ENCODE results near the gene FZD4.
A peak's percentile ranks its signal among the peaks of the same experiment; 100 is the strongest.
"Not testable (repeated sequence)": the region's sequence is repeated elsewhere in the genome, so short reads cannot be mapped to it uniquely, and the experiment has no call there.

The FZD4 gene

GRCh38 chr11:86943505-86943904 lies 11.7 kb downstream of the FZD4 start:
- H3K9ac ChIP-seq (ENCODE audit: low read length); H3K27ac ChIP-seq (ENCODE audit: low read depth, low read length); H3K9me3 ChIP-seq (ENCODE audit: low read length); H3K4me3 ChIP-seq (ENCODE audit: low read depth in 1 of 2, low read length in 2 of 2); H3K27me3 ChIP-seq (ENCODE audit: control insufficient read depth in 1 of 2, insufficient read depth in 2 of 2, low read length in 2 of 2): not testable (repeated sequence)
- peaks cover 74% of the 10 kb centered on the region for H3K4me1 ChIP-seq (ENCODE audit: insufficient read depth, low read length)
- H3K36me3 ChIP-seq (ENCODE audit: insufficient read depth, low read length): peaks cover 27% of the 10 kb centered on the region

GRCh38 chr11:86941871-86942599 lies 13.2 kb downstream of the FZD4 start:
- H3K36me3 ChIP-seq (ENCODE audit: insufficient read depth, low read length): peaks cover 17% of the 10 kb centered on the region
- no peak overlapping the region for H3K27ac ChIP-seq (ENCODE audit: low read depth, low read length)
- H3K27me3 ChIP-seq (ENCODE audit: control insufficient read depth in 1 of 2, insufficient read depth in 2 of 2, low read length in 2 of 2): no peaks in the 10 kb centered on the region
- no peak overlapping the region for H3K9ac ChIP-seq (ENCODE audit: low read length)
- peaks cover 73% of the 10 kb centered on the region for H3K4me1 ChIP-seq (ENCODE audit: insufficient read depth, low read length)
- no peaks in the 10 kb centered on the region for H3K9me3 ChIP-seq (ENCODE audit: low read length)
- H3K4me3 ChIP-seq (ENCODE audit: low read depth in 1 of 2, low read length in 2 of 2): no peak overlapping the region

DNA sequence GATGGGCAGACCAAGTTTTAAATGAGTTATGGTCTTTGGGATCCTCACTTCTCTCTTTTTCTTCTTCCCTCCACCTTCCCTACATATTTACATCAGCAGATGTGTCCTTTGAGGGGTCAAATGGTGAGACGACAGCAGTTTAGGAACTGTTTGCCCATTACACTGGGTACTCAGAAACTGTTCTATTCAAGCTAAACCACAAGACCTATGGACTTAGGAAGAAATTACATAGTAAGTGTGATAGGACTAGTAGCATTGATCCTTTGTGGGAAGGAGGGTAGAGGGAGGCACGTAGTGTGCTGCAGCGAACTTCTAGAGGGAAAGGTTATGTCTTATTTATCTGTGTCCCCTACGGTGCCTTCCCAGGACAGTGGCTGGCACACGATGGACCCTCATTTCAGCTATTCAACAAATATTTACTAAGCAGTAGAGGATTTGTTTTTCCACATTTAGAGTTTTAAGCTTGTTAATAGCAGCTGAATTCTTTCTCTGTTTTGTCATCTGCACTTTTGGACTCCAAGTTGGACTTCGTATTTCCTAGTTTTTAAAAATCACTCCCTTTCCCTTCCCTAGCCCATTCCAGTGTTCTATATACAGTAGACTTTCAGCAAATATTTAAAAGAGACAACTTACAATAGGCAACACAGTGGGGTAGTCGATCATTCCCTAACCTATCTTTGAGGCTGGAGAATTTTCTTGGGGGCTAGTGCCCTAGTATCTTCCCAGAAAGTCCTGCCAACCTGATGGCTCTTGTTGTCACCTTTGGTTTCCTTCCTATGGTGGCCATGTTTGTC lies 13.9 kb downstream of the FZD4 start:
- Histone ChIP-seq H3K9ac (ENCODE audit: low read length) (no peak overlapping the region), H3K4me1 (ENCODE audit: insufficient read depth, low read length) (peaks cover 70% of the 10 kb centered on the region), H3K27me3 (ENCODE audit: control insufficient read depth in 1 of 2, insufficient read depth in 2 of 2, low read length in 2 of 2) (no peaks in the 10 kb centered on the region), H3K9me3 (ENCODE audit: low read length) (no peaks in the 10 kb centered on the region), H3K36me3 (ENCODE audit: insufficient read depth, low read length) (peaks cover 9% of the 10 kb centered on the region), H3K4me3 (ENCODE audit: low read depth in 1 of 2, low read length in 2 of 2) (peak overlapping the region in 1 of 2 donors; percentile 1), H3K27ac (ENCODE audit: low read depth, low read length) (peak overlapping the region; percentile 53)

DNA sequence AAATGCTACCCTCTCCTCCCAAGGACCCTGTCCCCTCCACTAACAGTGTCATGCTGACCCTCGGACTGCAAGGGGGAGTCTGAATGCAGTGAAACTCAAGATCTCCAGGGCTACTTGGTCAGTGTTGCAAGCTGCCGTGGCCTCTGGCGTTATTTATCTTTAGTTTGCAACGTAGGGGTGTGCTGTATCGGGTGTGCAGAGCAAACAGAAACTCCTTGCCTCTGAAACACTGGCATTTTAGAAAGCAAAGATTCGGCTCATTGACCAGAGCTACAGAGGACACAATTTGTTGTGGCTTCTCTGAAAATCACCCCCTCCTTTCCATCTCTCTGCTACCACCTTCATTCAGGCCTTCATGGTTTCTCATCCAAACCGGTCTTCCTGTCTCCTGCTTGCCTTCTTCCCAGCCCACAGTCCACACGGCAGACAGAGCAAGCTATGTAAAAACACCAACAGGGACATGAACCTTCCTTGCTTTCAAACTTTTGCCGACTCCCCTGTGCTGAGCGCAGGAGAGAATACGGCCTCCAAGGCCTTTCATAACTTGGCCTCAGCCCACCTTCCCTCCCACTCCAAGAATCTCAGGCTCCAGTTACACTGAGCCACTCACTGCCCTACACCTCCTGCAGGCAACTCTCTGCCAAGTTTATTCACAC lies 14.9 kb downstream of the FZD4 start:
- Histone ChIP-seq H3K9ac (ENCODE audit: low read length) (peak overlapping the region; percentile 45), H3K36me3 (ENCODE audit: insufficient read depth, low read length) (peaks cover 3% of the 10 kb centered on the region), H3K27me3 (ENCODE audit: control insufficient read depth in 1 of 2, insufficient read depth in 2 of 2, low read length in 2 of 2) (no peaks in the 10 kb centered on the region), H3K27ac (ENCODE audit: low read depth, low read length) (peak overlapping the region; percentile 53), H3K4me1 (ENCODE audit: insufficient read depth, low read length) (peaks cover 68% of the 10 kb centered on the region), H3K4me3 (ENCODE audit: low read depth in 1 of 2, low read length in 2 of 2) (peak overlapping the region in 1 of 2 donors; percentile 56), H3K9me3 (ENCODE audit: low read length) (no peaks in the 10 kb centered on the region)

DNA sequence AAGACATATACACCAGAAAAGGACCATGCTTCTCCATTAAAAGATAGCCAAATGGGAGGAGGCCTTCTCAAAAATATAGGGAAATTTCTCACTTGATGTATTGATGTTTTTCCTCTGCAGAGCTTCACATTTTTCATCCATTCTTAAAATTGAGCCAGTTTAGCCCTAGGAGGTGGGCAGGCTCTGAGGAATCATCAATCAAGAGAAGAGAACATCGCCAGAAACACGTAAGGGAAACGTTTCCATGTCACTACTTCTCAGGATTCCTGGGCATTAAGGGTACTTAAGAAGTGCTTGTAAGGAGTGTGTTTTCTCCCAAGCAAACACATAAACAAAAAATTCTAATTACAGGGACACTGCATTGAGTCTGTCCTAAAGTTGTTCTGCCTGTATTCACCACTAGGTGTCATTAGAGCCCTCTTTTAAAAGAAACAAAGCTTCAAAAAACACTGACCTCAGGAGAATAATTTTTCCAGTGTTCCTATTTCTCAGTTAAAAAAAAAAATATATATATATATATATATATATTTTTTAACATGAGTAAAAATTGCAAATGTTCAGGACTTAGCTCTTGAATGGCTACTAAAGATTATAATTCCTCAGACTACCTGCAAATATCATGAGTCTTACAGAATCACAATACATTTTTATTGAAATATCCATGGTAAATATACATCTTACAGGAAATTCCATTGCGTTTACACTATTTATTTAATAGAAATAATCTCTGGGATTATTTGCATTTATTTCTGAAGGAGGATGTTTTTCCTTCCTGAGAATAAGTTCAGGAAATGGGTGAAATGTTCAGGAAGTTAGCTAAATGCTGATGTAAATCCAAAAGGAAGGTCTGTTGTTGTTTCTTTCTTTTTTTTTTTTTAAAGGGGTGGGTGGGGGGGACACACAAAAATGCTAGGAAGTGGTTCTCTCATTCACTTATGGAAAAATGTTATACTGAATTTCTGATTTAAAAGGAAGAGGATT lies 16.0 kb downstream of the FZD4 start:
- H3K4me1 ChIP-seq (ENCODE audit: insufficient read depth, low read length): peaks cover 73% of the 10 kb centered on the region
- H3K9ac ChIP-seq (ENCODE audit: low read length): no peak overlapping the region
- H3K27ac ChIP-seq (ENCODE audit: low read depth, low read length): peak overlapping the region; percentile 53
- no peaks in the 10 kb centered on the region for H3K9me3 ChIP-seq (ENCODE audit: low read length)
- no peaks in the 10 kb centered on the region for H3K27me3 ChIP-seq (ENCODE audit: control insufficient read depth in 1 of 2, insufficient read depth in 2 of 2, low read length in 2 of 2)
- peaks cover 3% of the 10 kb centered on the region for H3K36me3 ChIP-seq (ENCODE audit: insufficient read depth, low read length)
- H3K4me3 ChIP-seq (ENCODE audit: low read depth in 1 of 2, low read length in 2 of 2): peak overlapping the region in 1 of 2 donors; percentile 56

DNA sequence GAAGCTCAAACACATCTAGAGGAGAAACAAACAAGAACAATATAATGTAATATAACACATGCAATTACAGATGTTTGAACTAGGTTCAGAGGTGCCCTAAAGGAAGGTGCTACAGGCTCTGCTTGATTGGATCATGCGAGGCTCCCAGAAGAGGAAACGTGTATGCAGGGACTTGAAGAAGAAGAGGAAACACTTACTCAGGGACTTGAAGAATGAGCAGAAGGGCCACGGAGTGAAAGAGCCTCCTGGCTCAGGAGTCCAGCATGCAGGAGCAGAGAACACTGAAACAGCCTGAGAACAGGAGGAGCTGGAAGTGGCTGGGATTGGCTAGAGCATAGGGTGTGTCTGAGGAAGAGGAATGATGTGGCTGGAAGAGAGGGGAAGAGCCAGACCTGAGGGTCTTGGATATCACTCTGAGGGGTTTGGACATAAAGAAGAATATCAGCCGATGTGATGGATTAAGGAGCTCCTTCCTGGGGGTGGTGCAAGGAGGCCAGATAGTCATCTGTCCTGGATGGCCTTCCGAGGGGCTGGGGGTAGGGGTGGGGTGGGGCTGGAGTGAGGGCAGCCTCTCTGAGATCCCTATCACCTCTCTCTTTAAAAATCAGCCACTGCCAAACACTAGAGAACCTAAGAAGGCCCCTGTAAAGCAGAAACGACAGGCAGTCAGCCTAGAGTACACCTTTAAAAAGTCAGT lies 16.8 kb downstream of the FZD4 start:
- Histone ChIP-seq H3K36me3 (ENCODE audit: insufficient read depth, low read length) (no peaks in the 10 kb centered on the region), H3K27ac (ENCODE audit: low read depth, low read length) (no peak overlapping the region), H3K9ac (ENCODE audit: low read length) (no peak overlapping the region), H3K4me1 (ENCODE audit: insufficient read depth, low read length) (peaks cover 81% of the 10 kb centered on the region), H3K9me3 (ENCODE audit: low read length) (no peaks in the 10 kb centered on the region), H3K4me3 (ENCODE audit: low read depth in 1 of 2, low read length in 2 of 2) (no peak overlapping the region), H3K27me3 (ENCODE audit: control insufficient read depth in 1 of 2, insufficient read depth in 2 of 2, low read length in 2 of 2) (no peaks in the 10 kb centered on the region)

GRCh38 chr11:86937193-86937806 lies 17.9 kb downstream of the FZD4 start:
- H3K4me1 ChIP-seq (ENCODE audit: insufficient read depth, low read length): peaks cover 91% of the 10 kb centered on the region
- not testable (repeated sequence) for H3K4me3 ChIP-seq (ENCODE audit: low read depth in 1 of 2, low read length in 2 of 2); H3K27me3 ChIP-seq (ENCODE audit: control insufficient read depth in 1 of 2, insufficient read depth in 2 of 2, low read length in 2 of 2); H3K9me3 ChIP-seq (ENCODE audit: low read length); H3K27ac ChIP-seq (ENCODE audit: low read depth, low read length); H3K36me3 ChIP-seq (ENCODE audit: insufficient read depth, low read length); H3K9ac ChIP-seq (ENCODE audit: low read length)

DNA sequence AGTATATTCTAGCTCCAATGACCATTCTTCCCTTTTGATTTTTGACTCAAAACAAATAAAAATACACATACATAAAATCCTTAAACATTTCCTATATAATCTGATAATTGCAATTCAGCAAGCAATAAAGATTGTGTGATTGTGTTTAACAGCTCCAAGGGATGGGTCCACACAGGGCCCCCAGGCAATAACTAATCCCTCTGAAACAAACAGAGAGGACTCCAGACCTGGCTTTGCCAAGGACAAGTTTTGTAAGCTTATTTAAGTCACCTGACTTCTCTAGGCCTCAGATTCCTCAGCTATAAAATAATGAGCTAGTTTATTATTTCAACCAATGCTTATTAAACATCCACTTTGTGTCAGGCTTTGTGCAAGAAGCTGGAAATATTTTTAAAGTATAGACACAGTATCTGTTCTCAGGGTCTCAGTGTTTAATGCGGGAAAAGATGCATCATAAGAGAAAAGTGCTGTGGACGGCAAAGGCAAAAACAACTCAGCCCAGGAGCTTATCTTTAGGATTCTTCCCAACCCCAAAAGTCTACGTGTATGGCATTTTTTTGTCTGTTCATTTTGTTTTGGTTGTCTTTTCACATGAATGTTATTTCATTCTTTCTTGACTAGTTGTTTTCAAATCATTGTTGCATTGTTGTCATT lies 20.1 kb downstream of the FZD4 start:
- Histone ChIP-seq H3K9me3 (ENCODE audit: low read length) (no peaks in the 10 kb centered on the region), H3K9ac (ENCODE audit: low read length) (no peak overlapping the region), H3K4me3 (ENCODE audit: low read depth in 1 of 2, low read length in 2 of 2) (no peak overlapping the region), H3K27ac (ENCODE audit: low read depth, low read length) (no peak overlapping the region), H3K36me3 (ENCODE audit: insufficient read depth, low read length) (no peaks in the 10 kb centered on the region), H3K27me3 (ENCODE audit: control insufficient read depth in 1 of 2, insufficient read depth in 2 of 2, low read length in 2 of 2) (no peaks in the 10 kb centered on the region), H3K4me1 (ENCODE audit: insufficient read depth, low read length) (peaks cover 84% of the 10 kb centered on the region)

- Histone ChIP-seq H3K36me3 (ENCODE audit: insufficient read depth, low read length) (no peaks in the 10 kb centered on the region), H3K27ac (ENCODE audit: low read depth, low read length) (no peak overlapping the region), H3K9me3 (ENCODE audit: low read length) (no peaks in the 10 kb centered on the region), H3K4me3 (ENCODE audit: low read depth in 1 of 2, low read length in 2 of 2) (no peak overlapping the region), H3K4me1 (ENCODE audit: insufficient read depth, low read length) (peaks cover 79% of the 10 kb centered on the region), H3K27me3 (ENCODE audit: control insufficient read depth in 1 of 2, insufficient read depth in 2 of 2, low read length in 2 of 2) (no peaks in the 10 kb centered on the region), H3K9ac (ENCODE audit: low read length) (no peak overlapping the region)
Observed at GRCh38 chr11:86934582-86934900, 20.7 kb downstream of the FZD4 start.

Data from muscle layer of colon (tissue), 2 donors.